K562 (cell line): Measurements from ENCODE around the gene NPR2. TPM values are rescaled to one million over a fixed set of nuclear protein-coding genes. Genes with fewer than 3 reads are reported as not detected.

Experiments used
- ATF7 ChIP-seq: fragments of 450-650 bp; IDR thresholded peaks from 2 replicates; pipeline ENCODE4 v1.7.1; 2014; ENCODE audit warnings: mild to moderate bottlenecking, moderate library complexity
- CHD2 ChIP-seq: IDR thresholded peaks from 2 replicates; pipeline ENCODE4 v1.6.1; 2011; ENCODE audit warnings: low read depth, low read length
- CSDE1 ChIP-seq, 2 experiments: fragments of 450-650 bp; IDR thresholded peaks; 2 replicates each; pipeline ENCODE4 v1.6.1; 2016; ENCODE audit warnings: mild to moderate bottlenecking in 1 of 2
- ELF1 ChIP-seq: fragments of 200-800 bp; sonication (Bioruptor generic); IDR thresholded peaks from 2 replicates; pipeline ENCODE4 v1.6.1; 2016; ENCODE audit warnings: missing genetic modification characterization, missing compliant biosample characterization
- ELF2 ChIP-seq: fragments of 250-450 bp; sonication (Bioruptor Pico); IDR thresholded peaks from 2 replicates; pipeline ENCODE4 v1.5.0; 2021; ENCODE audit warnings: mild to moderate bottlenecking
- HCFC1 ChIP-seq: IDR thresholded peaks from 2 replicates; pipeline ENCODE4 v1.6.1; 2012; ENCODE audit warnings: low read depth, low read length, improper control_type of control experiment
- IFI16 ChIP-seq: fragments of 250-450 bp; sonication (Bioruptor Pico); IDR thresholded peaks from 2 replicates; pipeline ENCODE4 v2.1.2; 2022; ENCODE audit warnings: mild to moderate bottlenecking, inconsistent platforms
- MBD2 ChIP-seq: sonication (generic); IDR thresholded peaks from 2 replicates; pipeline ENCODE4 v1.6.1; 2016; ENCODE audit warnings: low read depth, borderline replicate concordance
- NCOA1 ChIP-seq: fragments of 450-650 bp; IDR thresholded peaks from 2 replicates; pipeline ENCODE4 v1.6.1; 2016; ENCODE audit warnings: low read depth
- NCOR1 ChIP-seq: fragments of 450-650 bp; IDR thresholded peaks from 2 replicates; pipeline ENCODE4 v1.6.1; 2016; ENCODE audit warnings: mild to moderate bottlenecking, moderate library complexity
- NR2C1 ChIP-seq, 2 experiments: fragments of 450-650 bp; IDR thresholded peaks; 2 replicates each; pipeline ENCODE4 v1.6.1; 2017; ENCODE audit warnings: mild to moderate bottlenecking in 2 of 2, antibody characterized with exemption in 1 of 2, inconsistent platforms in 1 of 2, missing compliant biosample characterization in 1 of 2, missing genetic modification characterization in 1 of 2
- PHF8 ChIP-seq: fragments of 200-600 bp; sonication (generic); IDR thresholded peaks from 2 replicates; pipeline ENCODE4 v1.6.1; 2012; ENCODE audit warnings: mixed run types, mild to moderate bottlenecking, inconsistent platforms, low read length, moderate library complexity, borderline replicate concordance
- POLR2AphosphoS2 ChIP-seq: IDR thresholded peaks from 2 replicates; pipeline ENCODE4 v1.6.1; 2012; ENCODE audit warnings: low read length, improper control_type of control experiment
- RBFOX2 ChIP-seq: fragments of 200-400 bp; formaldehyde crosslinking; IDR thresholded peaks from 2 replicates; pipeline ENCODE4 v1.6.1; 2017; ENCODE audit warnings: low read depth, mild to moderate bottlenecking, low read length, moderate library complexity
- SAP30 ChIP-seq: fragments of 200-600 bp; sonication (generic); IDR thresholded peaks from 2 replicates; pipeline ENCODE4 v1.6.1; 2012; ENCODE audit warnings: borderline replicate concordance, low read depth, mild to moderate bottlenecking, moderate library complexity, low read length, control low read depth, inconsistent platforms; ENCODE audit not compliant: insufficient read depth, poor library complexity, severe bottlenecking
- TBP ChIP-seq: optimal IDR thresholded peaks from 2 replicates; pipeline ENCODE3; 2011; ENCODE audit warnings: low read depth, low read length, improper control_type of control experiment
- TCF7L2 ChIP-seq: fragments of 150-350 bp; IDR thresholded peaks from 2 replicates; pipeline ENCODE4 v1.6.1; 2016; ENCODE audit warnings: low read depth, mild to moderate bottlenecking, low read length, moderate library complexity
- ZBTB1 ChIP-seq: sonication (generic); formaldehyde crosslinking; IDR thresholded peaks from 2 replicates; pipeline ENCODE4 v1.8.1; 2023; ENCODE audit warnings: missing genetic modification reagents, low read depth, mild to moderate bottlenecking, borderline replicate concordance
- ZEB2 ChIP-seq: fragments of 450-650 bp; IDR thresholded peaks from 2 replicates; pipeline ENCODE4 v1.6.1; 2016
- polyA plus RNA-seq, 8 experiments: library from polyadenylated mRNA; depleted of rRNA in 4 of 8; stranded (reverse) in 5 of 8; unstranded in 3 of 8; fragments of >200 nt; fragmentation: Nextera tagmentation in 2 of 8; fragmentation: Illumina TruSeq in 1 of 8; extraction: Ambion mirVana in 2 of 8; extraction: Trizol in 1 of 8; gene quantifications; 2 replicates each; pipeline versions ENCODE4 v1.2.1 to v1.2.3, GENCODE V29; 2011 to 2014; ENCODE audit warnings: inconsistent platforms in 1 of 8, missing spikeins in 1 of 8
- total RNA-seq, 7 experiments: library from RNA; depleted of rRNA in 6 of 7; stranded (reverse); fragments of >200 nt in 6 of 7; fragmentation: Illumina TruSeq in 2 of 7; extraction: Trizol in 2 of 7; gene quantifications; 2 replicates each; pipeline versions ENCODE4 v1.2.1 to v1.2.3, GENCODE V29; 2011 to 2021; ENCODE audit warnings: low replicate concordance in 1 of 7
- TF ChIP-seq, protein P1 (sequence below): fragments of 450-650 bp; IDR thresholded peaks from 2 replicates; pipeline ENCODE4 v1.6.1; 2016; ENCODE audit warnings: antibody characterized with exemption
- TF ChIP-seq, protein P2 (sequence below): sonication (generic); formaldehyde crosslinking; IDR thresholded peaks from 2 replicates; pipeline ENCODE4 v1.9.0; 2022; ENCODE audit warnings: mild to moderate bottlenecking, missing genetic modification reagents
- TF ChIP-seq, protein P3 (sequence below): sonication (generic); formaldehyde crosslinking; IDR thresholded peaks from 2 replicates; pipeline ENCODE4 v1.8.0; 2022; ENCODE audit warnings: mild to moderate bottlenecking, missing genetic modification reagents

The NPR2 gene
- total and polyA plus RNA-seq, 9 of the 15 experiments (the other 6 are each of a cell fraction or from before 2014, with no cell fraction given), result 2.4 to 12.9 (median 6.0) TPM

DNA sequence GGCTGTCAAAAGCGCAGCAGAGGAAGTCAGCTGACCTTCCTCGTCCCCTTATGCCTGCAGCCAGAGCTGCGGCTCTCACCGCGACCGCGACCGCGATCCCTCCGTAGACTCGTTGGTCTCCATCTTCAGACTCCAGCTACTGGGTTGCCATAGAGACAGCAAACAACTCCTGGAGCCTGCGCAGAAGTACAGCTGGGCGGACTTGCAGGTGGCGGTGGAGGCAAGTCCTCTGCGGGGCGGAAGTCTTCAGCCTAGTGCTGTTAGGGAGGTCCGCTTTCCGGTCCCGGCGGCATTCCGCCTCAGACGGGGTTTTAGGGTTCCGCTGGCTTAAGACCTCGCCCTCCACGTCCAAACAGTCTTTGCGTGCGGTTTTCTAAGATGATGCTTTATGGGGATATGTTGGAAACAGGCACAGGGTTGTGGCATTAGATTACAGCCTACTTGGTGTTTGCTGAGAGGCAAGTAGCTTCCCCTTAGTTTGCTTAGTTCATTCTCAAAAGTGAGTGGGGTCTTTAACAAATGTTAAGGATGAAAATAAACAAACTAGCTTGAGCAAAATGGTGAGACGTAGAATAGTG, 20.7 kb downstream of the NPR2 start, which contains the start of gene SPAG8 (continued):
- peak in 1 of 2 experiments; percentile 64; a peak in 2 of 4 replicates for TF ChIP-seq CSDE1 (IDR thresholded peaks at IDR 0.05)
- TF ChIP-seq HCFC1, result peak; percentile 89
- peak; percentile 44 for TF ChIP-seq TBP
- TF ChIP-seq ZBTB1 (CRISPR knock-in tag), result peak; percentile 87; the same call in 1 of the 2 replicates
- peak; percentile 76 for TF ChIP-seq NCOR1
- TF ChIP-seq CHD2, result no peak
- no peak for TF ChIP-seq IFI16 (CRISPR knock-in tag)
- TF ChIP-seq PHF8, result no peak; the same call in 1 of the 2 replicates
- TF ChIP-seq SAP30, result peak; percentile 55
- peak; percentile 41 for TF ChIP-seq RBFOX2
- TF ChIP-seq, protein P1, sequence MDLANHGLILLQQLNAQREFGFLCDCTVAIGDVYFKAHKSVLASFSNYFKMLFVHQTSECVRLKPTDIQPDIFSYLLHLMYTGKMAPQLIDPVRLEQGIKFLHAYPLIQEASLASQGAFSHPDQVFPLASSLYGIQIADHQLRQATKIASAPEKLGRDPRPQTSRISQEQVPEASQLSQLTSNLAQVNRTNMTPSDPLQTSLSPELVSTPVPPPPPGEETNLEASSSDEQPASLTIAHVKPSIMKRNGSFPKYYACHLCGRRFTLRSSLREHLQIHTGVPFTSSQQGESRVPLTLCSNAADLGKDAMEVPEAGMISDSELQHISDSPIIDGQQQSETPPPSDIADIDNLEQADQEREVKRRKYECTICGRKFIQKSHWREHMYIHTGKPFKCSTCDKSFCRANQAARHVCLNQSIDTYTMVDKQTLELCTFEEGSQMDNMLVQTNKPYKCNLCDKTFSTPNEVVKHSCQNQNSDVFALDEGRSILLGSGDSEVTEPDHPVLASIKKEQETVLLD, result 0 out of 2 replicates have a peak, but pooled peaks have one; percentile 56
- peak; percentile 90 for TF ChIP-seq MBD2
- peak; percentile 58; the same call in 1 of the 2 replicates for TF ChIP-seq ELF1
- TF ChIP-seq TCF7L2, result no peak
- TF ChIP-seq NR2C1 (IDR thresholded peaks at IDR 0.05), result no peak; the same call in 1 of the 2 replicates
- TF ChIP-seq NR2C1 (tag; IDR thresholded peaks at IDR 0.05), result peak; percentile 80
- peak; percentile 84 for TF ChIP-seq ELF2 (CRISPR knock-in tag)
- peak; percentile 95 for TF ChIP-seq NCOA1
- TF ChIP-seq, protein P2, sequence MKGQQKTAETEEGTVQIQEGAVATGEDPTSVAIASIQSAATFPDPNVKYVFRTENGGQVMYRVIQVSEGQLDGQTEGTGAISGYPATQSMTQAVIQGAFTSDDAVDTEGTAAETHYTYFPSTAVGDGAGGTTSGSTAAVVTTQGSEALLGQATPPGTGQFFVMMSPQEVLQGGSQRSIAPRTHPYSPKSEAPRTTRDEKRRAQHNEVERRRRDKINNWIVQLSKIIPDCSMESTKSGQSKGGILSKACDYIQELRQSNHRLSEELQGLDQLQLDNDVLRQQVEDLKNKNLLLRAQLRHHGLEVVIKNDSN (CRISPR knock-in tag), result peak; percentile 65
- TF ChIP-seq ZEB2, result peak; percentile 82
- 0 out of 2 replicates have a peak, but pooled peaks have one; percentile 45 for TF ChIP-seq POLR2AphosphoS2
- TF ChIP-seq ATF7, result 0 out of 2 replicates have a peak, but pooled peaks have one; percentile 15
- TF ChIP-seq, protein P3, sequence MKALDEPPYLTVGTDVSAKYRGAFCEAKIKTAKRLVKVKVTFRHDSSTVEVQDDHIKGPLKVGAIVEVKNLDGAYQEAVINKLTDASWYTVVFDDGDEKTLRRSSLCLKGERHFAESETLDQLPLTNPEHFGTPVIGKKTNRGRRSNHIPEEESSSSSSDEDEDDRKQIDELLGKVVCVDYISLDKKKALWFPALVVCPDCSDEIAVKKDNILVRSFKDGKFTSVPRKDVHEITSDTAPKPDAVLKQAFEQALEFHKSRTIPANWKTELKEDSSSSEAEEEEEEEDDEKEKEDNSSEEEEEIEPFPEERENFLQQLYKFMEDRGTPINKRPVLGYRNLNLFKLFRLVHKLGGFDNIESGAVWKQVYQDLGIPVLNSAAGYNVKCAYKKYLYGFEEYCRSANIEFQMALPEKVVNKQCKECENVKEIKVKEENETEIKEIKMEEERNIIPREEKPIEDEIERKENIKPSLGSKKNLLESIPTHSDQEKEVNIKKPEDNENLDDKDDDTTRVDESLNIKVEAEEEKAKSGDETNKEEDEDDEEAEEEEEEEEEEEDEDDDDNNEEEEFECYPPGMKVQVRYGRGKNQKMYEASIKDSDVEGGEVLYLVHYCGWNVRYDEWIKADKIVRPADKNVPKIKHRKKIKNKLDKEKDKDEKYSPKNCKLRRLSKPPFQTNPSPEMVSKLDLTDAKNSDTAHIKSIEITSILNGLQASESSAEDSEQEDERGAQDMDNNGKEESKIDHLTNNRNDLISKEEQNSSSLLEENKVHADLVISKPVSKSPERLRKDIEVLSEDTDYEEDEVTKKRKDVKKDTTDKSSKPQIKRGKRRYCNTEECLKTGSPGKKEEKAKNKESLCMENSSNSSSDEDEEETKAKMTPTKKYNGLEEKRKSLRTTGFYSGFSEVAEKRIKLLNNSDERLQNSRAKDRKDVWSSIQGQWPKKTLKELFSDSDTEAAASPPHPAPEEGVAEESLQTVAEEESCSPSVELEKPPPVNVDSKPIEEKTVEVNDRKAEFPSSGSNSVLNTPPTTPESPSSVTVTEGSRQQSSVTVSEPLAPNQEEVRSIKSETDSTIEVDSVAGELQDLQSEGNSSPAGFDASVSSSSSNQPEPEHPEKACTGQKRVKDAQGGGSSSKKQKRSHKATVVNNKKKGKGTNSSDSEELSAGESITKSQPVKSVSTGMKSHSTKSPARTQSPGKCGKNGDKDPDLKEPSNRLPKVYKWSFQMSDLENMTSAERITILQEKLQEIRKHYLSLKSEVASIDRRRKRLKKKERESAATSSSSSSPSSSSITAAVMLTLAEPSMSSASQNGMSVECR (CRISPR knock-in tag), result peak; percentile 23; the same call in 1 of the 2 replicates
